Mononuclear cell (primary cell): ENCODE data around the gene SWI5. TPM values are rescaled to one million over a fixed set of nuclear protein-coding genes. Genes with fewer than 3 reads are reported as not detected.
A peak's percentile ranks its signal among the peaks of the same experiment; 100 is the strongest.

Experiments used
- H3K27me3 ChIP-seq: 2 replicates; pipeline ENCODE4 v1.6.0; 2011; ENCODE audit warnings: low read length, control low read depth; ENCODE audit not compliant: insufficient read depth
- H3K4me1 ChIP-seq: 2 replicates; pipeline ENCODE4 v1.5.1; 2011; ENCODE audit warnings: mild to moderate bottlenecking, low read length, control low read depth; ENCODE audit not compliant: insufficient read depth
- H3K4me3 ChIP-seq: 2 replicates; pipeline ENCODE4 v1.5.1; 2011; ENCODE audit warnings: mild to moderate bottlenecking, low read length, moderate library complexity
- H3K9me3 ChIP-seq: 2 replicates; pipeline ENCODE4 v1.5.1; 2011; ENCODE audit warnings: low read depth, mild to moderate bottlenecking, control low read depth, low read length
- total RNA-seq: library from RNA; depleted of rRNA; stranded (reverse); fragments of >200 nt; gene quantifications from one replicate; pipeline ENCODE4 v1.2.3, GENCODE V29; 2012

SWI5 gene
- total RNA-seq, 1 donor: 5.8 TPM

- no peaks in the 10 kb centered on the region for H3K27me3 ChIP-seq
- H3K4me3 ChIP-seq: no peak overlapping the region
- no peaks in the 10 kb centered on the region for H3K4me1 ChIP-seq
- H3K9me3 ChIP-seq: no peaks in the 10 kb centered on the region
Observed at GRCh38 chr9:128314697-128315096, 38.6 kb downstream of the SWI5 start.

GRCh38 chr9:128316421-128316820 is 40.3 kb downstream of the SWI5 start:
- Histone ChIP-seq H3K27me3 (no peaks in the 10 kb centered on the region), H3K4me3 (no peak overlapping the region), H3K9me3 (no peaks in the 10 kb centered on the region), H3K4me1 (peaks cover 3% of the 10 kb centered on the region)

DNA sequence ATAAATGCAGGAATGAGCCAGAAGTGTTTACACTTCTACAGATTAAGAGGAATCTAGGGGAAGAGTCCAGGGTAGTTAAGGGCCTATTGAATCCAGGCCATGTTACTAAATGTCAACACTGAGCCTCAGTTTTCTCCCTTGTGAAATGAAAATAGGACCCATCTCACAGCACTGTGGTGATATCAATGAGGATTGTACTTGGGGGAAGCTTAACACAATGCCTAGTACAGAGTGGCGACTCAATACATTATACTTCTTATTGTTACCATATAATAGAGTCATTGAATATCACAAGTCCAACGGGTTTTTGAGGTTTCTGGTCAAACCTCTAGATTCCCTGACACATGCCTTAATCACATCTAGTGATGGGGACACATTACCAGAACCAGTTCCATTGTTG is 41.6 kb downstream of the SWI5 start:
- Histone ChIP-seq H3K4me3 (no peak overlapping the region), H3K9me3 (no peaks in the 10 kb centered on the region), H3K4me1 (peaks cover 10% of the 10 kb centered on the region), H3K27me3 (no peaks in the 10 kb centered on the region)

DNA sequence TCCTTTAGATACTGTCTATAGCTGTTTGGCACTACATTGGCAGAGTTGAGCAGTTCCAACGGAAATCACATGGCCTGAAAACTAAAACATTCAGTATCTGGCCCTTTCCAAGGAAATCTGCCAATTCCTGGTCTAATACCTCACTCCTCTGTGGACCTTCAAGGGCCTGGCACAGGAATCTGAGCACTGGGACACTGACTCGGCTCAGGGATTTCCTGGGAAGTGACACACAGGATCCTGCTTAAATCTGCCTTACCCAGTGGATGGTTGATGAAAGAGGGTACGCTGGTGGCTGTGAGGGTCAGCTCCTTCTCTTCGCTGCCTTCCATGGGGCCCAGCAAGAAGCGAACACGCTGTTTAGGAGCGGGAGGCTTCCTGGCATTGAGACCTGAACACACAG is 45.3 kb downstream of the SWI5 start:
- Histone ChIP-seq H3K27me3 (no peaks in the 10 kb centered on the region), H3K4me3 (no peak overlapping the region), H3K4me1 (peaks cover 29% of the 10 kb centered on the region), H3K9me3 (no peaks in the 10 kb centered on the region)

DNA sequence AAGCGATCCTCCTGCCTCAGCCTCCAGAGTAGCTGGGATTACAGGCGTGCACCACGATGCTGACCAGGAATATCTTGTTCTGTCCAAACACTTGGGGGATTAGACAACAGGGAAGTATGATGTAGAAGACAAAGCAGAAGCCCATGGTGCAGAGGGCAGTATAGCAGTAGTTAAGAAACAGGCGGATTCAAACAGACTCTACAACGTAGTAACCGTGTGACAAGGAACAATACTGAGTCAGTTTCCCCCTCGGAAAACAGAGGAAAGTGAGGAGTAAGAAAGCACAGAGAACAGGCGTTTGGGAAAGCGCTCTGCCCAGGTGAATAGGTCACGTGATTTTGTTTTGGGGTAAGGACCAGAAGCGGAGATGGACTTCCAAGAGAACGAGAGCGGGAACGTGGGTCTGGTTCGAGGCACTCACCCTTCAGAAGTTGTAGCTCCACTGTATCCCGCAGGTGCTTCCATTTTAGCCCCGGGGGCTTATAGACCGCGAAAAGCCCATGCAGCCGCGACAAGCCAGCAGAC is 45.9 kb downstream of the SWI5 start:
- Histone ChIP-seq H3K9me3 (no peaks in the 10 kb centered on the region), H3K27me3 (no peaks in the 10 kb centered on the region), H3K4me1 (peaks cover 29% of the 10 kb centered on the region), H3K4me3 (peak overlapping the region; percentile 76)

- H3K9me3 ChIP-seq: no peaks in the 10 kb centered on the region
Observed at GRCh38 chr9:128322404-128323211, 46.5 kb downstream of the SWI5 start, which contains the start of the genes COQ4 and TRUB2. COQ4 (plus strand) TSS chr9:128322839; CDS start chr9:128322859, 20 bp downstream. TRUB2 (minus strand) TSS chr9:128322447; CDS start chr9:128322408, 39 bp downstream.

GRCh38 chr9:128323212-128323730 is 47.2 kb downstream of the SWI5 start:
- Histone ChIP-seq H3K4me1 (peaks cover 29% of the 10 kb centered on the region), H3K9me3 (no peaks in the 10 kb centered on the region), H3K27me3 (no peaks in the 10 kb centered on the region), H3K4me3 (peak overlapping the region; percentile 76)

More at GRCh38 chr9:128322404-128323211, 46.5 kb downstream of the SWI5 start, which contains the start of the genes COQ4 and TRUB2:
- peak within 1 kb of the TSS; percentile 76 for H3K4me3 ChIP-seq
- peaks cover 29% of the 10 kb centered on the region for H3K4me1 ChIP-seq
- no peaks in the 10 kb centered on the region for H3K27me3 ChIP-seq

- Histone ChIP-seq H3K4me1 (peaks cover 29% of the 10 kb centered on the region), H3K4me3 (peak overlapping the region; percentile 76), H3K9me3 (no peaks in the 10 kb centered on the region), H3K27me3 (no peaks in the 10 kb centered on the region)
Observed at GRCh38 chr9:128323791-128324190, 47.7 kb downstream of the SWI5 start.

GRCh38 chr9:128324401-128324800 is 48.3 kb downstream of the SWI5 start:
- Histone ChIP-seq H3K4me3 (no peak overlapping the region), H3K9me3 (no peaks in the 10 kb centered on the region), H3K27me3 (no peaks in the 10 kb centered on the region), H3K4me1 (peaks cover 29% of the 10 kb centered on the region)

DNA sequence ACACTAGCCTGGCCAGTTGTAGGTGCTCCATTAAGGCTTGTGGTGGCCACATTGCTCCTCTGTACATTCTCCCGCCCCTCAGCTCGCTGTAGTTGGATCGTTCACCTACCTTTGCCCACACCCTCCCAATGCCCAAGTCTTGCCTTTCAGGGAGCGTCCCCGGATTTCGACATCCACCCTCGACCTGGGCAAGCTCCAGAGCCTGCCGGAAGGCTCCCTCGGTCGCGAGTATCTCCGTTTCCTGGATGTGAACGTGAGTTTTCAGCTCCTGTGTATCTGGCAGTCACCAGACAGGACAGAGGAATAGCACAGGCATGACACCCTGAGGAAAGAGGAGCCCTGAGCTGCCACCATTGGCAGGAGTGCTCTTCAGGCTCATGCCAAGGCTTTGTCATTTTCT is 49.6 kb downstream of the SWI5 start:
- H3K4me3 ChIP-seq: no peak overlapping the region
- no peaks in the 10 kb centered on the region for H3K27me3 ChIP-seq
- H3K9me3 ChIP-seq: no peaks in the 10 kb centered on the region
- peaks cover 29% of the 10 kb centered on the region for H3K4me1 ChIP-seq

DNA sequence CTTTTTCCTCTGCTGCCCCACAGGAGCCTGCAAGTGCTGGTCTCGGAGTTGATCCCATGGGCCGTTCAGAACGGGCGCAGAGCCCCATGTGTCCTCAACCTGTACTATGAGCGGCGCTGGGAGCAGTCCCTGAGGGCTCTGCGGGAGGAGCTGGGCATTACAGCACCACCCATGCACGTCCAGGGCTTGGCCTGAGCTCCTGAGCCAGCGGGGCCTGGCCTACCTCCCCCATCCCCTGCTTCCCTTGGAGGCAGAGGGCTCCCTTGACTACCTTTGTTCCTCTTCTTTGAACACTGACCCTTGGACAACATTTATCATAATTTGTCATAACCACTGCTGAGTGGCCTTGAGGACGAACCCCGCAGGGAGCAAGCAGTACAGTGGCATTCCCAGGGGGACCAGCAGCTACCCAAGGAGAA is 57.4 kb downstream of the SWI5 start:
- no peaks in the 10 kb centered on the region for H3K27me3 ChIP-seq
- H3K9me3 ChIP-seq: no peaks in the 10 kb centered on the region
- no peaks in the 10 kb centered on the region for H3K4me1 ChIP-seq
- H3K4me3 ChIP-seq: no peak overlapping the region

GRCh38 chr9:128335161-128335560 is 59.1 kb downstream of the SWI5 start:
- H3K4me1 ChIP-seq: peaks cover 11% of the 10 kb centered on the region
- no peak overlapping the region for H3K4me3 ChIP-seq
- no peaks in the 10 kb centered on the region for H3K9me3 ChIP-seq
- no peaks in the 10 kb centered on the region for H3K27me3 ChIP-seq

DNA sequence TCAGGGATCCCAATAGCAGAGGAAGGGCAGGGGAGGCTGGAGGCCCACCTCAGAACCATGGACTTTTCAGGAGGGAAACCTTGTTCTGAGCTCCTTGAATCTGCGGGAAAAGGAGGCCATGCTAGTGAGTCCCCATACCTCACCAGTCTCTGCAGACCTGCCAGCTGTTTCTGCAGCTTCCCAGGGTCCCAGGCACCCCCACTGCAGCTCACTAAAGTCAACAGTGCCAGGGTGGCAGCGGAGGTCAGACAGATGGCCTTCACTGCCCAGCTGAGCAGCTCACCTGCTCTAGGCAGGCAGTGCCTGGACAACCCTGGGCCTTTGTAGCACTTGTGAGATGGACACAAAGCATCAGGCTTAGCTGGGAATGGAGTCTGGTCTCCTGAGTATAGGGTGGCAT is 59.8 kb downstream of the SWI5 start:
- Histone ChIP-seq H3K27me3 (no peaks in the 10 kb centered on the region), H3K4me3 (no peak overlapping the region)

GRCh38 chr9:128337936-128338335 is 61.9 kb downstream of the SWI5 start:
- H3K4me1 ChIP-seq: peaks cover 20% of the 10 kb centered on the region
- no peaks in the 10 kb centered on the region for H3K9me3 ChIP-seq
- H3K27me3 ChIP-seq: no peaks in the 10 kb centered on the region
- H3K4me3 ChIP-seq: no peak overlapping the region

More for the DNA sequence above, 59.8 kb downstream of the SWI5 start:
- Histone ChIP-seq H3K9me3 (no peaks in the 10 kb centered on the region), H3K4me1 (peaks cover 13% of the 10 kb centered on the region)
